ENCODE data around the gene ITPKC. TPM values are rescaled to one million over a fixed set of nuclear protein-coding genes. Genes with fewer than 3 reads are reported as not detected.

Gene ITPKC
- total RNA-seq, 1 donor from 2014 or later = 53.1 TPM

- DNase-seq (ENCODE audit: low spot score) = no peak
These were observed 26.7 kb upstream of the ITPKC start, which contains the start of gene NUMBL for GRCh38 chr19:40690050-40690692. Gene NUMBL, minus strand, starts transcription at chr19:40690651. Its CDS starts 168 bp downstream, at chr19:40690483.

- DNase-seq (ENCODE audit: low spot score) = peak; percentile 99
These were observed 26.1 kb upstream of the ITPKC start for GRCh38 chr19:40690693-40691420.

GRCh38 chr19:40691421-40692211, 25.3 kb upstream of the ITPKC start:
- no peak for DNase-seq (ENCODE audit: low spot score)

- no peak for DNase-seq (ENCODE audit: low spot score)
These were observed 24.7 kb upstream of the ITPKC start for GRCh38 chr19:40692212-40692551.

GRCh38 chr19:40693150-40693788, 23.6 kb upstream of the ITPKC start:
- no peak for DNase-seq (ENCODE audit: low spot score)

GRCh38 chr19:40693896-40694295, 23.0 kb upstream of the ITPKC start:
- no peak for DNase-seq (ENCODE audit: low spot score)

DNA sequence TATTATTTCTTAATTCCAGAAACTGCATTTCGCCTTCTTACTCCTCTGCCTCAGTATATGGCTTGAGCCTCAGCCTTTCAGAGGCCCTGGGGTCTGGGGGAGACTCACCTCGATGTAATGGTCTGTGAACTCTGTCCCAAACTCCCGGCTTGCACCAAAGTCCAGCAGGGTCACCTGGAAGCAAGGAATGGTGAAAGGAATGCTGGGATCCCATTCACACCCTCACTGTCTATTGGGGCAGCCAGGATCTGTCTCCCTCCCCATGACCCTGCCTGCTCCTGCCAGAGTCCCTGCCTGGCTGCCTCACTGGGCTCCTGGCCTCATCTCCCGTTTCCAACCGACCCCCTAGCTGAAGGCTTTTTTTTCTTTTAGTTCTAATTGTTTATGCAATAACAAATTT, 21.0 kb upstream of the ITPKC start:
- DNase-seq (ENCODE audit: low spot score) = no peak

GRCh38 chr19:40697007-40697406, 19.9 kb upstream of the ITPKC start:
- no peak for DNase-seq (ENCODE audit: low spot score)

- DNase-seq (ENCODE audit: low spot score) = no peak
These were observed 16.8 kb upstream of the ITPKC start for GRCh38 chr19:40700083-40700482.

DNA sequence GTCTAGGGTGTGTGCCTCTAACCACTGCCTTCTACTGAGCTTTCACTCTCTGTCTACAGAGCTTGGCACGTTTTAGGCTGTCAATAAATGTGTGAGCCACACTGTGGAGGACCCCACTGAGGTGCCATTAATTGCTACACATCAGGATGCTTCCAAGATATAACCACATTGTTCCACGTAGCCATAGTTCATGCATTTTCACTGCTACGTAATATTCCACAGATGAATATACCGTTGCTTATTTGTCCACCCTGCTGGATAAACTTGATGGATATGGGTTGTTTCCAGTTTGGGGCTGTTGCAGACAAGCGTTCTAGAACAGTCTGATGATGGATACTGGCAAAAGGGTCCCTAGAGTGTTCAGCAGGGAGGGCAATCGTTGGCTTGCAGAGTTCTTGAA, 15.2 kb upstream of the ITPKC start:
- no peak for DNase-seq (ENCODE audit: low spot score)

DNA sequence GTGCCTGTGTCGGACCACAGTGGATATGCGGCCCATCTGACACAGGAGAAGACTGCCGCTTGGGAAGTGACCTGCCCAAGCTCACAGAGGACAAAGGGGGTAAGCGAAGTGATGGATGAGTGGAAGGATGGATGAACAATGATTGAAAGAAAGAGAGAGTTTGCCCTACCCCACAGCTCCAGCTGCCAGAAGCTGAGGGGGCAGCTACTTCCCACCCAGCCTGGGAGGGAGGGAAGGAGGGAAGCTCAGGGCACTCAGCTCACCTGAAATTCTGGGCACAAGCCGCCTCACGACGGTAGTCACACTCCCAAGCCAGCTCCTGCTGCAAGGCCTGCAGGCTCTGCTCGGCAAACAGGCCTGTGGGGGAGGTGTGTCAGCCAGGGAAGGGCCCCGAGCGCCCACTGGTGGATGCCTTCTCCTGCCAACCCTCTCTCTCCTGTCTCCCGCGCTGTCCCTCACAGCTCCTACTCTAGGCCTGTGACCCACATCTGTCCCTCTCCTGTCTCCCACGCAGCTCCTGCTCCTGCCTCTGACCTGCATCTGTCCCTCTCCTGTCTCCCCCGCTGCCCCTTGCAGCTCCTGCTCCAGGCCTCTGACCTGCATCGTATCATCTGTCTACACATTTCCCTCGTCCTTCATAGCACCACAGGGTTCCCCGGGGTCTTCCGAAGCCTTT, 14.4 kb upstream of the ITPKC start:
- no peak for DNase-seq (ENCODE audit: low spot score)

DNA sequence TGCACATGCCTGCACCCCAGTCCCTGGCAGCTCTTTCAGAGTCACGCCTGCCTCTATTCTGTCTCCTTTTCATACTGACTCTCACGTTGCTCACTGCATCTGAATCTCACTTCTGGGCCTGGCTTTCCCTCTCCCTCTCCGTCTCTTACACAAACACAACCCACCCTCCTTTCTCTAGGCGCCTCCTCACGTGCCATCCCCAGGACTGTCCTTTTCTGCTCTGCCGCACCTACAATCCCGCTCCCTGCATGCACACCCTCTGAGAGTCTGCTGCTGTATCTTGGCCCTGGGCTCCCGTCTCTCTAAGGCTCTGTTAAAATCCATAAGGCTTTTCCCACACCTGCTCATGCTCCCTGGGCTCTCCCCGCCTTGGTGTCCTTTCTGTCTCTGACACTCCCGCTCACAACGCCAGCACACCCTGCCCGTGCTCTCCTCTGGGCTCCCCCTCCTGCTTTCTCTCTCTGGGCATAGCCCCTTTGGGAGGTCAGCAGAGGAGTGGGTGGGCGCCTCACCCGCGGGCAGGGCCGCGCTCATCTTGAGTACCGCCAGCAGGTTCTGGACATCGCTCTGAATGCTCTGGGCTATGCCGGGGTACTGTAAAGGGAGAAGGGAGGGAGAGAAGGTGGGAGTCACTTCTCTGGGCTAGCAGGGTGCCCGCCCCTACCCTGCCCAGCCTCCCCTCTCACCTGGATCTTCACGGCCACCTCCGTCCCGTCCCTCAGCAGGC, 13.7 kb upstream of the ITPKC start:
- no peak for DNase-seq (ENCODE audit: low spot score)

- DNase-seq (ENCODE audit: low spot score) = no peak
These were observed 12.2 kb upstream of the ITPKC start for GRCh38 chr19:40704491-40705361.

GRCh38 chr19:40705362-40705651, 11.6 kb upstream of the ITPKC start:
- DNase-seq (ENCODE audit: low spot score) = no peak

DNA sequence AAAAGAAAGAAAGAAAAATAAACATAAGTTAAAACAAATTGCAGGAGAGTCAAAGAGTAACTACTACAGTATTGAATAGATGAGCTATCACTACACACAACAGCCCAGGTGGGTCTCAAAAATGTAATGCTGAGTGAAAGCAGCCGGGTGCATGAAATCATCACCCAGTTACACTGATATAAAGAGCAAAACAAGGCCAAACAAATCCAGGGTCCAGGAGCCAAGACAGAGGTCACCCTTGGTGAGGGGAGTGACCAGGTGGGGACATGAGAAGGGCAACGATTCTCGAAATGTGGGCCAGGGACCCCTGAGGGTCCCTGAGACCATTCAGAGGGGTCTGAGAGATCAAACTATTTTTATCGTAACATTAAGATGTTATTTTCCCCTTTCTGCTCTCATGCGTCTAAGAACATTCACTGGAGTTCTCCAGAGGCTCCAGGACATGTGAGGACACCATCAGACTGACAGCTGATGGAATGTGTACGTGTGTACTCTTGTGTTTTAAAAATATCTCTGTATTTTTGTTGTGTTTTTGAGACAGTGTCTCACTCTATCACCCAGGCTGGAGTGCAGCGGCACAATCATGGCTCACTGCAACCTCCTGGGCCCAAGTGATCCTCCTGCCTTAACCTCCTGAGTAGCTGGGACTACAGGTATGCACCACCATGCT, 10.8 kb upstream of the ITPKC start:
- DNase-seq (ENCODE audit: low spot score) = no peak

- DNase-seq (ENCODE audit: low spot score) = no peak
These were observed 9.3 kb upstream of the ITPKC start for GRCh38 chr19:40707615-40708014.

DNA sequence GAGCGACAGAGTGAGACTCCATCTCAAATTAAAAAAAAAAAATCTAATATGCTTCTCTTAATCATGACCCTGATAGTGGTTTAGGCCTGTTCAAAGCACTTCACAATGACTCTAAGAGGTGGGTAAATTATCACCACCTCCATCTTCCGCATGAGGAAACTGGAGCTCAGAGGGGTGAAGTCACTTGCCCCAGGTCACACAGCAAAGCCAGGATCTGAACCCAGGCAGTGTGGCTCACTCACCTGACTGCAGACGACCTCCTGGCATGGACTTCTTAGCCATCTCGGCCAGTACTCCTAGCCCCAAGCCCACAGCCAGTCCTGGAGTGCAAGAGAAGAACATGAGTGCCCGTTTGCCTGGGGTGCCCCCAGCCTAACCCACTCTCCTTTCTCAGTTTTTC, 7.1 kb upstream of the ITPKC start:
- DNase-seq (ENCODE audit: low spot score) = no peak

DNA sequence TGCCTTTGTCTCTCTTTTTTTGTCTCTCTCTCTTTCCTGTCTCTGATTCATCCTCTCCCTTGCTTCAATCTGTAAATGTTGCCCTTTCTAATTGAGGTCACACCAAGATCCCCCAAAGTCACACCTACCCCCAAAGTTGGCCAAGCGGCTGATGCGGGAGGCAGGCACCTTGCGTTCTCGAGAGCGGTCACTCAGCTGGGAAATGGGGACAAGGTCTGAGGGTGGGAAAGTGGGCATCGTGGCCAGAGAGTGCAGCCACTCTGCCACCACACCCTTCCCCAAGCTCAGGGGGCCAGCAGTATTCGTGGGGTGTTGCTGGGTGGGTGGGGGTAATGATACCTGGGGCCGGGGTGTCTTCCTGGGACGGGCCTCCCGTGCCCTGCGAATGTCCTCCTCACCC, 3.0 kb upstream of the ITPKC start:
- DNase-seq (ENCODE audit: low spot score) = no peak

Measured in mesenteric fat pad (tissue), 1 donor.